Measurements from ENCODE around the gene GREB1L.

GREB1L gene

DNA sequence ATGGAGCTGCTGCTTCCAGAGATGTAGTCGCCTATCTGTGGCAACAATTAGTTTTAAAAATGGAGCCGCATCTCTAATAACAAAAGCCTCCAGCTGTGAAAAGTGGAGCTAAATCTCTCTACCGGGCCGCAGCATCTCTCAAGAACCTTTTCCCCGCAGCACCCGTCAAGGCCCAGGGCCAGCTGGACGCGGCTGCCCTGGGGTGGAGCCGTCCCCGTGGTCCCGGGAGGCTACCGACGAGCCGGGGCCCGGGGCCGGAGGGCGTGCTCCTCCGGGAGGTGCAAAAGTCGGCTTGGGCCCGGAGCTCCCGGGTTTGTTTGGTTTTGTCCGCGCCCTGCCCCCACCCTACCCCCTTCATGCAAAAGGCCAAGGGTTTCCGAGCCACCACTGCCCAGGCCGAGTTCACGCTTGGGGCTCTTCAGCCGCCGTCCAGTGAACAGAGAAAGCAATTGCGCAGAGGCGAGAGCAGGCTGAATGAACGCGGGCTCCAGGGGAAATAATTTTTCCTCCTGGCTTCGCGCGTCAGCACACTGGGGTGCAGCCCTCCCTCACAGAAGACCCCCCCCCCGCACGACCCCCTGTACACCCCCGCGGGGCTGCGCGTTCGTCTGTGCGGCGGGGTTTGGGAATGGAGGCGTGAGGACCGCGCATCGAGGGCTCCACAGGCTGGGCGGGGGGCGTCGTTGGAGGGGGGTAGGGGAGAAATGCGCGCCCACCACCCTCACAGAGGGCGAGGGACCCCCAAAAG lies 557 bp upstream of the GREB1L start:
- peak; percentile 21 for DNase-seq (ENCODE audit: low read depth)
- peak overlapping the region; percentile 43 for H3K4me3 ChIP-seq (ENCODE audit: control insufficient read depth, low read depth, low read length)
- TF ChIP-seq, protein P1, sequence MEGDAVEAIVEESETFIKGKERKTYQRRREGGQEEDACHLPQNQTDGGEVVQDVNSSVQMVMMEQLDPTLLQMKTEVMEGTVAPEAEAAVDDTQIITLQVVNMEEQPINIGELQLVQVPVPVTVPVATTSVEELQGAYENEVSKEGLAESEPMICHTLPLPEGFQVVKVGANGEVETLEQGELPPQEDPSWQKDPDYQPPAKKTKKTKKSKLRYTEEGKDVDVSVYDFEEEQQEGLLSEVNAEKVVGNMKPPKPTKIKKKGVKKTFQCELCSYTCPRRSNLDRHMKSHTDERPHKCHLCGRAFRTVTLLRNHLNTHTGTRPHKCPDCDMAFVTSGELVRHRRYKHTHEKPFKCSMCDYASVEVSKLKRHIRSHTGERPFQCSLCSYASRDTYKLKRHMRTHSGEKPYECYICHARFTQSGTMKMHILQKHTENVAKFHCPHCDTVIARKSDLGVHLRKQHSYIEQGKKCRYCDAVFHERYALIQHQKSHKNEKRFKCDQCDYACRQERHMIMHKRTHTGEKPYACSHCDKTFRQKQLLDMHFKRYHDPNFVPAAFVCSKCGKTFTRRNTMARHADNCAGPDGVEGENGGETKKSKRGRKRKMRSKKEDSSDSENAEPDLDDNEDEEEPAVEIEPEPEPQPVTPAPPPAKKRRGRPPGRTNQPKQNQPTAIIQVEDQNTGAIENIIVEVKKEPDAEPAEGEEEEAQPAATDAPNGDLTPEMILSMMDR (conservative IDR thresholded peaks at IDR 0.05; ENCODE audit: control insufficient read depth, insufficient read depth, low read depth, low read length) = no peak

DNA sequence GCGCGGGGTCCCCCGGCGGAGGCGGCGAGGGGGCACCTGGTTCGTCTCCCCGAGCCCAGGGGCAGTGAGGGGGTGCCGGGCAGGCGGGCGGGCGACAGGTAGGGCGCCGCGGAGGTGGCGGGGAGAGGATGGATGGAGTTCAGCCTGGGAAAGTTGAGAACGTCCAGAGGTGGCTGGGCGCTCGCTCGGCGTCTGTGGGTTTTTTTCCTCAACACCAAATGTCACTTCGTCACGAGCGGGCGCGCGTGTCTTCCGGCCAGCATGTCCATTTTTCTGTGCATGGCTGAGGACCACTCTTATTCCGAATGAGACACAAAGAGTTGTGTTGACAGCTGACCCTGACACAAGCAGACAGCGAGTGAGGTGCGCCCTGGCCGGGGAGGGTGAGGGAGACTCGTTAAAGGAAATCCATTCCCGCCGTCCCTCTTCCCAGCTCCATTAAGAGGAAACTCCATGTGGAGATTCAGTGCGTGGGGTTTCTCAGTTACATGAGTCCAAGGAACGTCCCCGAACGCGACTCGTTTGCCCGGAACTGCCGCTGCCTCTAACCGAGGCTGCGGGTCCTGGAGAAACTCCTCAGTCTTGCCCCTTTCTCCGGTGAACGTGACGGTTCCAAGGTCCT lies 859 bp downstream of the GREB1L start:
- DNase-seq (ENCODE audit: low read depth) = peak; percentile 21
- peak overlapping the region; percentile 67 for H3K4me3 ChIP-seq (ENCODE audit: control insufficient read depth, low read depth, low read length)
- TF ChIP-seq, protein P1 (conservative IDR thresholded peaks at IDR 0.05; ENCODE audit: control insufficient read depth, insufficient read depth, low read depth, low read length) = no peak

DNA sequence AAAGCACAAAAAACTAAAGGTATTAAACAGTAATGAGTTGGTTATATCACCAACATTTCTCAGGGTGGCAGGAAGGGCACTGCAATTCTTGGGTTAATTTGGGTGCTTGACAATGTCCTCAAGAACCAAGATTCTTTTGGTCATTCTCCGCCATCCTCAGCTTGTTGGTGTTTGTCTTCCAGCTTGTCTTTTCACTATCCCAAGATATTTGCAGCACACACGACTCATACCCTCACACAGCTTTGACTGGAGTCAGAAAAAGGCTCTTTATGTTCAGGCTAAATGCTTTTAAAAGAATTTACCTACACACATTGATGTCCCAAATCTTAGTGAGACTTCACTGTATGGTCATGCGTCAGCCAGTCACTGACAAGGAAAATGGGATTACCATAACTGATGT lies 12.5 kb downstream of the GREB1L start:
- H3K4me3 ChIP-seq (ENCODE audit: control insufficient read depth, low read depth, low read length) = no peak overlapping the region
- TF ChIP-seq, protein P1 (conservative IDR thresholded peaks at IDR 0.05; ENCODE audit: control insufficient read depth, insufficient read depth, low read depth, low read length) = no peak
- DNase-seq (ENCODE audit: low read depth) = no peak

DNA sequence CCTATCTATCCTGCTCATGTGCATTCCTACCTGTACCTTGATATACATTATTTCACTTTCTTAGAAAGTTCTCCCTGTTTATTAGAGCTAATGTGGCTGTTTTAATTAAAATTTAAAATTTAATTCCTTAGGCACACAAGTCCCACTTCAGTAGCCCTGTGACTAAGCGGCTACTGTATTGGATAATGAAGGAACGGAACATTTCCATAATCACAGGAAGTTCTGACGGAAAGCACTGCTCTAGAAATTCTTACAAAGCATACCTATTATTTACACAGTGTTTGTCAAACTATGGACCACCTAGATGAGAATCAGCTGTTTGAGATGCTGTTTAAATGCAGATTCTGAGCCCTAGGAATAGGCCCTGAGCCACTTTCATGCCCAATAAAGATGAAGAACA lies 13.2 kb downstream of the GREB1L start:
- no peak overlapping the region for H3K4me3 ChIP-seq (ENCODE audit: control insufficient read depth, low read depth, low read length)
- no peak for DNase-seq (ENCODE audit: low read depth)
- TF ChIP-seq, protein P1 (conservative IDR thresholded peaks at IDR 0.05; ENCODE audit: control insufficient read depth, insufficient read depth, low read depth, low read length) = no peak

DNA sequence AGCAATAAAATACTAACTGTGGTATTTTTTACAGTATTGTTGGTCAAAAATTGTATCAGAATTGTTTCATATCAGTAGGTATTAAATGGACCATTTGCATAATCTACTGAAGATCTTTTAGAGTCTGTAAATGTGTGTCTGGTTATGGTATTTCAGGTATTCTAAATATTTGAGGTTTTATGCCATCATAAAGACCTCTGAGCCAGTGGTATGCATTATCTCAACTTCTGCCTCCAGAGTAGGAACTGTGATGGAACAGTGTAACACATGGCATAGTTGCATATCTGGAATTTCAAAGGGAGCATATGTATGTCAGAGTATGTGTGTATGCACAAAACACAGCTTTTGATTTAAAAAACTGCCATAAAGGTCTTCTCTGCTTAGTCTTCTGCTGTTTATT lies 15.4 kb downstream of the GREB1L start:
- no peak for DNase-seq (ENCODE audit: low read depth)
- TF ChIP-seq, protein P1 (conservative IDR thresholded peaks at IDR 0.05; ENCODE audit: control insufficient read depth, insufficient read depth, low read depth, low read length) = no peak
- no peak overlapping the region for H3K4me3 ChIP-seq (ENCODE audit: control insufficient read depth, low read depth, low read length)

GRCh38 chr18:21260621-21261020 lies 18.6 kb downstream of the GREB1L start:
- no peak overlapping the region for H3K4me3 ChIP-seq (ENCODE audit: control insufficient read depth, low read depth, low read length)
- TF ChIP-seq, protein P1 (conservative IDR thresholded peaks at IDR 0.05; ENCODE audit: control insufficient read depth, insufficient read depth, low read depth, low read length) = no peak
- DNase-seq (ENCODE audit: low read depth) = no peak
